AG09319 (cell line): ENCODE results near the gene GNAZ.

Experiments used
- DNase-seq: peaks from one replicate; pipeline ENCODE4 v3.0.0-alpha.2; 2010; ENCODE audit warnings: low read depth; ENCODE audit errors: extremely low read depth
- TF ChIP-seq, protein P1 (sequence below): IDR thresholded peaks from 2 replicates; pipeline ENCODE4 v1.5.1; 2011; ENCODE audit warnings: low read depth, mild to moderate bottlenecking, inconsistent platforms, low read length, moderate library complexity

The GNAZ gene

DNA sequence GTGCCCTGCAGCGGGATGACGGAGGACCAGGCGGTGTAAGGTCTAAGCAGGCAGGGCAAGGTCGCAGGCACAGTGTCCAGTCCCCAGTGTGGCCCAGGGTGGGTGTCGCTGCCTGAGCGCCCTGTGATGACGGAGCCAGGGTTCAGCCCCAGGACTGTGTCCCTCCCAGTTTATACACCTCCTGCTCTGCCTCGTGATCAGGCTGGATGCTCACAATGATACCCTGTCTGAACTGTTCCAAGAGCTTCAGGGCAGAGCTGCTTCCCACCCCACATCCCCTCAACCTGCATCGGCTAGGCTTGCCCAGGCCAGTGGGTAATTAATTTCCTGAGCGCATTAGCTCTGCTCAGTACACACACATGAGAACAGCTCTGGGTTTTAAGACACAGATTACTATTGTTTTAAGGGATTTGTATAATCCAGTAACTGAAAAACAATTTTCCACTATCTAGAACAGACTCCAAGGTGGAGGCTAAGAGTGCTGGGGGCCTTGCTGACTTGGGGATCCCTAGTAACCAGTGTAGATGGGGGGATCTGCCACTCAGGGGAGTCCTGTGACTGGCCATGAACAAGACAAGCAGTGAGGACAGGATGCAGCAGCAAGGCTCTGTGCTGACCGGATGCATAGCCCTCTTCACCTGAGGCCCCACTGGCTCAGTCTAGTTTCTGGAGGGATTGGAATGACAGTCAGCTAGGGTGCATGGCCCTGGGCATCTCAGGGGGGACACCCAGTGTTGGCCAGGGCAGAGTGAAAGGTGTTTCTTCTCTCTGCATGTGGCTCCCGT, 34.1 kb downstream of the GNAZ start:
- TF ChIP-seq, protein P1, sequence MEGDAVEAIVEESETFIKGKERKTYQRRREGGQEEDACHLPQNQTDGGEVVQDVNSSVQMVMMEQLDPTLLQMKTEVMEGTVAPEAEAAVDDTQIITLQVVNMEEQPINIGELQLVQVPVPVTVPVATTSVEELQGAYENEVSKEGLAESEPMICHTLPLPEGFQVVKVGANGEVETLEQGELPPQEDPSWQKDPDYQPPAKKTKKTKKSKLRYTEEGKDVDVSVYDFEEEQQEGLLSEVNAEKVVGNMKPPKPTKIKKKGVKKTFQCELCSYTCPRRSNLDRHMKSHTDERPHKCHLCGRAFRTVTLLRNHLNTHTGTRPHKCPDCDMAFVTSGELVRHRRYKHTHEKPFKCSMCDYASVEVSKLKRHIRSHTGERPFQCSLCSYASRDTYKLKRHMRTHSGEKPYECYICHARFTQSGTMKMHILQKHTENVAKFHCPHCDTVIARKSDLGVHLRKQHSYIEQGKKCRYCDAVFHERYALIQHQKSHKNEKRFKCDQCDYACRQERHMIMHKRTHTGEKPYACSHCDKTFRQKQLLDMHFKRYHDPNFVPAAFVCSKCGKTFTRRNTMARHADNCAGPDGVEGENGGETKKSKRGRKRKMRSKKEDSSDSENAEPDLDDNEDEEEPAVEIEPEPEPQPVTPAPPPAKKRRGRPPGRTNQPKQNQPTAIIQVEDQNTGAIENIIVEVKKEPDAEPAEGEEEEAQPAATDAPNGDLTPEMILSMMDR, result no peak
- DNase-seq, result no peak

DNA sequence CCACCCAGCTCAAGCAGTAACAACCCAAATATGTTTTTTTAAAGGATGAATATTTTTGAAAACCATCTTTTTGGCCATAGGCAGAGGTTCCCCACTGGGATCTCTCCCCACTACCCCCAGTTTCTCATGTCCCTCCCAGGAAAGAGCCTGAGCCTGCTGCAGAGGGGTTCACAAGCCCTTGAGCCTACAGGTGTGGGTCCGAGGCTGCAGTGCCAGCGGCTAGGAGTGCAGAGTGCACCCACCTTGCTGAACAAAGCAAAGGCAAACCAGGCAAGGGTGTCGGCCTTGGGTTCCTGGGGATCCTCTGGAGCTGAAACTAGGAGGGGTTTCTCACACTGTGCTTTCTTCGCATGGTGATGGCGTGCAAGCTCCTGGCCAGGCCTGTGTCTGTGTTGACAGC, 35.0 kb downstream of the GNAZ start:
- DNase-seq, result no peak
- TF ChIP-seq, protein P1, result no peak

DNA sequence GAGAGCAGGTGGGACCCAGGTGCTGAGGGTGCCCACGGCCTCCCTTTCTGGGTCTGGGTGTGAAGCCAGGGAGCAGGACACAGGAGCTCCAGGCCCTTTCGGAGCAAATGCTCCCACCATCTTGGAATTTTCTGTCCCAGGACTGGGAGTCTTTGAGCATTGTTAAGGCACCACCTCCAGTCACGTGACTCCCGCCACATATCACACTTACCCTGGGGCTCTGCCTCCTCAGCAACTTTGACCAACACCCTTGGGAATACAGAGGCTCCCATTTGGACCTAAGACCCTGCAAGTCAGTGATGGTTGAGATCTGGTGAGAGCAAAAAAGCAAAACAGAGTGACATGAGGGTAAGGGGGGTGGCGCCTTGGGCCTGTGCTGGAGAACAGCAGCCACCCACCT, 35.6 kb downstream of the GNAZ start:
- TF ChIP-seq, protein P1, result no peak
- no peak for DNase-seq

DNA sequence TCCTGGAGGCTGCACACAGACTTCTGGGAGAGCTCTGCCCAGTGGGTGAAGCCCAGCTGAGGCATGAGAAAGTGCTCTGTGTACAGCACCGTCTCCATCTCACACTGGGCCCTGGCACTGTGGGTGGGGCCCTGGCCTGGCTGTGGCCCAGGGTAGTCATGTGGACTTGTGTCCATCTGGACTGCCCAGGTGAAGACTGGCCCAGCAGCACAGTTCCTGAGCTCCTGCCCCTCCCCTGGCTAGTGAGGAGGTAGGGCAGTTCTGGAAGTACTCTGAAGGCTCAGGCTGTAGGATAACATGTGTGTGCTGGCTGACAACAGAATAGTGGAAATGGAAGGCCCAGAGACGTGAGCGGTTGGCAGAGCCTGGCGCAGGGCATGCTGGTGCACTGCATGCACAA, 36.0 kb downstream of the GNAZ start:
- DNase-seq, result no peak
- TF ChIP-seq, protein P1, result no peak

DNA sequence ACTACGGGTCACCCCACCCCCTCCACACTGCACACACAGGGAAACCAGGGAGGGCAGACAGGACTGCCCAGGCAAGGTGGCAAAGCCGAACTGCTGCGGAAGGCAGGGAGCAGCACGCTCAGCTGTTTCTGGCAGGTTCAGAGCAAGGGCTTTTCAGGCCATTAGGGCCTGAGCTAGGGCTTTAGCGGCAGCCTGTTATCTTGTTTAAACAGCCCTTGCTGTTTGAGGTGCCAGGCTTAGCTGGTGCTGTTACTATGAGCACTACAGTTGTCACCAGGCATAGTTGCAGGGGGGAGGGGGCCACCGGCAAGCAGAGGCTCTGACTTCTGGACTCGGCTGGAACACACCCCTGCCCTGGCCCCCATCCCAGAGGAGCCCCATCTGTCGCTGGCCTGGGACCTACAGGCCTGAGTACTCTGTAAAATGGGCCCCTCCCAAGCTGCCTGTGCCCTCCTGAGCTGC, 36.6 kb downstream of the GNAZ start:
- TF ChIP-seq, protein P1, result no peak
- no peak for DNase-seq

DNA sequence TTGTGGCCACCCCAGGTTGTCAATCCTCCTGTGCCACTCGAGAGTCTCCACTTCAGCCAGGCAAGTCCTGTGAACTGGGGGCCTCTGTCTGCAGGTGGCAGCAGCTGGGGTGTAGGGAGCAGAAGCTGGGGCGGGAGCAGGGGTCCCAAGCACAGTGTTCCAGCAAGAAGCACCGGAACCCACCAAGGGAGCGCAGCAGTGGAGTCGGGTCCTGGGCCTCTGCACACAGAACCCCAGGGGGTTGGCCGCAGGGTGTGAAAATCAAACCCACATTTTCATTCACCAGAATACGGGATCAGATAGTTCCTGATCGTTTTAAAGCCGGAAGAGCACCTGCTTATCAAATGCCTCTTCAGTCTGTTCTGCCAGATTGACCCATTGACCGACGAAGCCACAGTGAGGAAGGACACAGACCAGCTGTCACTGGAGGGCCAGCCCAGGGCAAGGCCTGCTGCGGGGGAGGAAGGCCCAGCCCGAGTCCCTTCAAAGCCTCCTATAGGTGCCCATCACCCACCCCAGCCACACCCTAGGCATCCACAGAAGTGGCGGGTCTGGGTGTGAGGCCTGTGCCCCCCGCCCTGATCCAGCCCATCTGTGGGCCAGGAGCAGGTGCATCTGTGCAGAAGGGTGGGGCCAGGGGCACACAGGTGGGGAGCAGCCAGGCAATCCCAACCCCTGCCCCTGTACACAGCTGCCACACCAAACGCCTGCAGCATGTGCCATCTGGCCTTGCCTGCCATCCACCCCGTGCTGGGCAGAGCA, 37.3 kb downstream of the GNAZ start:
- DNase-seq, result no peak

More for the DNA sequence above, 37.3 kb downstream of the GNAZ start:
- TF ChIP-seq, protein P1, result no peak
